Fibroblast of mammary gland (primary cell): ENCODE measurements around the gene ABCA8.
"Not testable (repeated sequence)": the region's sequence is repeated elsewhere in the genome, so short reads cannot be mapped to it uniquely, and the experiment has no call there.

ENCODE experiments used
- DNase-seq: peaks from one replicate; pipeline ENCODE4 v3.0.0-alpha.2; 2010; ENCODE audit warnings: low read depth
- H3K4me3 ChIP-seq: 2 replicates; pipeline ENCODE4 v1.5.1; 2011; ENCODE audit warnings: low read depth, mild to moderate bottlenecking, low read length, moderate library complexity; ENCODE audit not compliant: control insufficient read depth
- CTCF ChIP-seq: conservative IDR thresholded peaks from 2 replicates; pipeline ENCODE4 v1.5.1; 2011; ENCODE audit warnings: low read depth, low read length, inconsistent platforms; ENCODE audit not compliant: control insufficient read depth, insufficient read depth

ABCA8 gene

GRCh38 chr17:68972119-68972704 lies 17.0 kb upstream of the ABCA8 start:
- peak; percentile 70 for TF ChIP-seq CTCF
- peak; percentile 57 for DNase-seq

GRCh38 chr17:68969101-68969500 lies 13.9 kb upstream of the ABCA8 start:
- no peak overlapping the region for H3K4me3 ChIP-seq

More at GRCh38 chr17:68972119-68972704, 17.0 kb upstream of the ABCA8 start:
- no peak overlapping the region for H3K4me3 ChIP-seq

DNA sequence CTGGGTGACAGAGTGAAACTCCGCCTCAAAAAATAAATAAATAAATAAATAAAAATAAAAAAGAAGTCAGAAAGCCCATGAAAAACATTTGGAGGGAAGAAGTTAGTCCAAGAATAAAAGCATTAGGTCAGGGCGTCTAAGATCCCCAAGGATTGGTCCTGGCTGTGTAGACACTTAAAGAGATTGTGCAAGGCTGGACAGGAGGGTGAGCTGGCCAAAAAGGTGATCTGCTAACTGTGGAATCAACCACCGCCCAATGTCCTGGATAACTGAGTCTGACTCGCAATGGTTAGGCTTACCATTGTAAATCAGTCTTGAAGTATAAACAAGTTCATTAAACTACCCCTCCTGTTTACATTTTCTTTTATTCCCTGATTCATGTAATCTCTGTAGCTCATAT lies 8.8 kb upstream of the ABCA8 start:
- DNase-seq = peak; percentile 57
- TF ChIP-seq CTCF = no peak
- H3K4me3 ChIP-seq = no peak overlapping the region

More at GRCh38 chr17:68969101-68969500, 13.9 kb upstream of the ABCA8 start:
- TF ChIP-seq CTCF = no peak
- DNase-seq = no peak

GRCh38 chr17:68961214-68961882 lies 6.2 kb upstream of the ABCA8 start:
- no peak for DNase-seq
- no peak for TF ChIP-seq CTCF
- H3K4me3 ChIP-seq = no peak overlapping the region

GRCh38 chr17:68959117-68959516 lies 3.9 kb upstream of the ABCA8 start:
- not testable (repeated sequence) for H3K4me3 ChIP-seq, DNase-seq

- no peak for TF ChIP-seq CTCF
- H3K4me3 ChIP-seq = no peak overlapping the region
- no peak for DNase-seq
These were observed 2.8 kb upstream of the ABCA8 start for GRCh38 chr17:68957944-68958343.

DNA sequence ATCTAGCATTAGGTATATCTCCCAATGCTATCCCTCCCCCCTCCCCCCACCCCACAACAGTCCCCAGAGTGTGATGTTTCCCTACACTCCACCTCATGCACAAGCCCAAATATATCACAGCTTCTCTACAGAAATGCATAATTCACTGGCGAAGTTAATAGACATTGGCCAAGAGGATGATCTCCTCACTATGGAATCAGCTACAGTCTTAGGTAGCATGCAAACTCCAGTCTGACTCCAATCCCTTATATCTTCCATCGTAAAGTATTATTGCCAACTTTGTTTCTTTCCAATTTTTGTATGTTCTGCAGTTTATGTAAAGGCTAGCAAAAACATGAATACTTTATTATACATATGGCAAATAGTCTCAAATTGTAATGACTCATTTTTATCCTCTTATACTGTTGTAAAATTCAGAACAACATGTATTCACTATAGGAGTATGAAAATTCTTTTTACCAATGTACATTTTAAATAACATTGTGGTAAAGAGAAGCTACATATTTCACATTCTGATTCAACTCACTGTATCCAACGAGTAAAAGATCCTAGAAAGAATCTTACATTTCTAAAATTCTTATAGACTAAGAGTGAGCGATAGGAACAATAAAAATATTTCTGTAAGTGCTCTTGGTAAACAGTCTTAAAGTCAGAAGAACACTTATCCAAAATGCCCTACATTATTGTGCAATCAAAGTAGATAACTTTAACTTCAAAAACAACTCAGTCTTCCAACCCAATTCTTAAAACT lies 871 bp downstream of the ABCA8 start:
- H3K4me3 ChIP-seq = peak overlapping the region; percentile 43
- DNase-seq = peak; percentile 38
- no peak for TF ChIP-seq CTCF
